Measurements from ENCODE around the gene WBP1L. TPM values are rescaled to one million over a fixed set of nuclear protein-coding genes. Genes with fewer than 3 reads are reported as not detected.

The WBP1L gene
- total RNA-seq, 2 donors from 2014 or later, result 136 to 168 TPM

GRCh38 chr10:102732661-102733060, 11.1 kb upstream of the WBP1L start:
- H3K27me3 ChIP-seq (replicated peaks; ENCODE audit: insufficient read depth), result no peaks in the 10 kb centered on the region
- 92% methylated on average over 1 of the region's 1 CpG for WGBS
- no peak for DNase-seq (ENCODE audit: low spot score)
- H3K9me3 ChIP-seq, result no peaks in the 10 kb centered on the region
- TF ChIP-seq POLR2A (IDR thresholded peaks at IDR 0.05) (no peak), CTCF (IDR thresholded peaks at IDR 0.05) (no peak), POLR2AphosphoS5 (IDR thresholded peaks at IDR 0.05) (no peak)
- no peaks in the 10 kb centered on the region for H3K4me1 ChIP-seq (replicated peaks)
- H3K36me3 ChIP-seq, result peaks cover 0 to 2% of the 10 kb centered on the region in 2 donors
- H3K27ac ChIP-seq, result no peak overlapping the region
- H3K4me3 ChIP-seq, result no peak overlapping the region
- intact Hi-C loops (cut with DNase I), result no loop called here

- intact Hi-C loops (cut with DNase I), result no loop called here
- WGBS, result 76% methylated on average over 9 of the region's 9 CpGs
- H3K36me3 ChIP-seq, result peaks cover 0 to 2% of the 10 kb centered on the region in 2 donors
Measured at GRCh38 chr10:102735065-102735562, 8.6 kb upstream of the WBP1L start.

GRCh38 chr10:102738692-102739121, 5.0 kb upstream of the WBP1L start:
- intact Hi-C loops (cut with DNase I), result no loop called here
- Histone ChIP-seq H3K36me3 (no peaks in the 10 kb centered on the region), H3K27ac (no peak overlapping the region), H3K4me3 (no peak overlapping the region), H3K9me3 (no peaks in the 10 kb centered on the region), H3K4me1 (replicated peaks) (no peaks in the 10 kb centered on the region), H3K27me3 (replicated peaks; ENCODE audit: insufficient read depth) (no peaks in the 10 kb centered on the region)
- TF ChIP-seq CTCF (IDR thresholded peaks at IDR 0.05) (no peak), POLR2AphosphoS5 (IDR thresholded peaks at IDR 0.05) (no peak), POLR2A (IDR thresholded peaks at IDR 0.05) (no peak)
- DNase-seq (ENCODE audit: low spot score), result no peak

More at GRCh38 chr10:102735065-102735562, 8.6 kb upstream of the WBP1L start:
- Histone ChIP-seq H3K27ac (no peak overlapping the region), H3K9me3 (no peaks in the 10 kb centered on the region), H3K4me3 (no peak overlapping the region), H3K4me1 (replicated peaks) (no peaks in the 10 kb centered on the region), H3K27me3 (replicated peaks; ENCODE audit: insufficient read depth) (no peaks in the 10 kb centered on the region)
- no peak for TF ChIP-seq POLR2A (IDR thresholded peaks at IDR 0.05)
- TF ChIP-seq POLR2AphosphoS5 (IDR thresholded peaks at IDR 0.05), result no peak
- no peak for TF ChIP-seq CTCF (IDR thresholded peaks at IDR 0.05)
- DNase-seq (ENCODE audit: low spot score), result no peak

GRCh38 chr10:102740229-102740628, 3.5 kb upstream of the WBP1L start:
- H3K27ac ChIP-seq, result no peak overlapping the region
- 87% methylated on average over 2 of the region's 2 CpGs for WGBS
- intact Hi-C loops (cut with DNase I), result loop anchor here (5.0 kb wide), 1 partner anchor 62 kb away; no protein-coding TSS in a partner anchor

More at GRCh38 chr10:102740229-102740628, 3.5 kb upstream of the WBP1L start:
- TF ChIP-seq POLR2A (IDR thresholded peaks at IDR 0.05) (no peak), POLR2AphosphoS5 (IDR thresholded peaks at IDR 0.05) (no peak), CTCF (IDR thresholded peaks at IDR 0.05) (no peak)
- Histone ChIP-seq H3K27me3 (replicated peaks; ENCODE audit: insufficient read depth) (no peaks in the 10 kb centered on the region), H3K9me3 (no peaks in the 10 kb centered on the region), H3K4me1 (replicated peaks) (no peaks in the 10 kb centered on the region), H3K36me3 (no peaks in the 10 kb centered on the region), H3K4me3 (no peak overlapping the region)
- DNase-seq (ENCODE audit: low spot score), result no peak
